ENCODE data around the gene ATP5PD.

GRCh38 chr17:75039238-75039637, 7.5 kb downstream of the ATP5PD start:
- TF ChIP-seq POLR2A (IDR thresholded peaks at IDR 0.05) (no peak), CTCF (IDR thresholded peaks at IDR 0.05) (no peak), EP300 (IDR thresholded peaks at IDR 0.05) (no peak)
